GM19099 (cell line): Measurements from ENCODE around the gene TAF4.

Experiments
- POLR2A ChIP-seq: IDR thresholded peaks from 3 replicates; pipeline ENCODE4 v1.6.1; 2011; ENCODE audit warnings: low read depth; ENCODE audit not compliant: insufficient read length; ENCODE audit errors: extremely low read depth

Gene TAF4

DNA sequence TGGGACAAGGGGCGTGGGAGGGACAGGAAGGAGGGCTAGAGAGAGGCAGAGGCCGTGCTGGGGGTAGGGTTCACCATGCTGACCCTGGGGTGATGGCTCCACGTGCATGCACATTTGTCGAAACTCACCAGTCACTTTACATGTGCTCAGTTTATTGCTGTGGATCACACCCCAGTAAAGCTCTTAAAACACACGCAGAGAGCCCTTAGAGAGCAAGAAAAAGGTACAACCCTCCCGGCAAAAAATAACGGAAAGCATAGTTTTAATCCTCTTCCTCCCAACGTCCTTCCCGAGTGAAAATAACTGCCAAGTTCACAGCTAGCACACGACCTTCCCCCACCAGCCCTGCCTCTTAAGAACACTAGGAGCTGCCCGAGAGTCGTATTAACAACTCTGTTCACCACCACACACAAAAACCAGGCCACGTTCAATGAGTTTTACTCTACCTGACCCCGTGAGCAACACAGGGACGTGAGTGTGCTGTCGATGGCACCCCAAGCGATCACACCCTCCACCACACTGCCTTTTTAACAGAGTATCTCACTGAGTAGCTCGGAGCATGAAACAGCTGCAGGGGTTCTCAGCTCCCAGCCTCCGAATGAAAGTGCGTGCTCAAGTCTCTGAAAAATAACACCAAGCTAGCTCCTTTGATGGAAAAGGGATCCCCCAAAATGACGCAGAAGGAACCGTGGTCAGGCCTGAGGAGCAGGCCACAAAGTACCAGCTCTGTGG lies 39.7 kb downstream of the TAF4 start:
- no peak for TF ChIP-seq POLR2A

DNA sequence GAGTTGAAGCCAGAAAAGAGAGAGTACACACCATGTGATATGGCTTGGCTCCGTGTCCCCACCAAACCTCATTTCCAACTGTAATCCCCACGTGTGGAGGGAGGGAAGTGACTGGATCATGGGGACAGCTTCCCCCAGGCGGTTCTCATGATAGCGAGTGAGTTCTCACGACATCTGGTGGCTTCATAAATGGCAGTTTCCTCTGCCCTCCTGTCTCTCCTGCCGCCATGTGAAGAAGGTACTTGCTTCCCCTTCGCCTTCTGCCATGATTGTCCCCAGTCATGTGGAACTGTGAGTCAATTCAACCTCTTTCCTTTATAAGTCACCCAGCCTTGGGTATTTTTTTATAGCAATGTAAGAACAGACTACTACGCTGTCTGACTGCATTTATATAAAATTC lies 40.3 kb downstream of the TAF4 start:
- no peak for TF ChIP-seq POLR2A

DNA sequence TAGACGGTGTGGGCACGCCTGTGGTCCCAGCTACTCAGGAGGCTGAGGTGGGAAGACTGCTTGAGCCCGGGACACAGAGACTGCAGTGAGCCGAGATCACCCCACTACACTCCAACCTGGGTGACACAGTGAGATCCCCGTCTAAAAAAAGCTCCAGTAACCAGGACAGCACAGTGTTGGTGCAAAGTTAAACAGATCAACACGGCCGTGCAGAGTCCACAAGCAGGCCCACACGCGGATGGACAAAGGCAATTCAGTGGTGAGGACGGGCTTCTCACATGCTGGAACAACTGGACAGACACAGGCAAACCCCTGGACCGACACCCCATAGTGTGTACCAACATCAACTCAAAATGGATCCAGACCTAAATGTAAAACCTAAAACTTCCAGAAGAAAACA lies 41.7 kb downstream of the TAF4 start:
- TF ChIP-seq POLR2A: no peak

DNA sequence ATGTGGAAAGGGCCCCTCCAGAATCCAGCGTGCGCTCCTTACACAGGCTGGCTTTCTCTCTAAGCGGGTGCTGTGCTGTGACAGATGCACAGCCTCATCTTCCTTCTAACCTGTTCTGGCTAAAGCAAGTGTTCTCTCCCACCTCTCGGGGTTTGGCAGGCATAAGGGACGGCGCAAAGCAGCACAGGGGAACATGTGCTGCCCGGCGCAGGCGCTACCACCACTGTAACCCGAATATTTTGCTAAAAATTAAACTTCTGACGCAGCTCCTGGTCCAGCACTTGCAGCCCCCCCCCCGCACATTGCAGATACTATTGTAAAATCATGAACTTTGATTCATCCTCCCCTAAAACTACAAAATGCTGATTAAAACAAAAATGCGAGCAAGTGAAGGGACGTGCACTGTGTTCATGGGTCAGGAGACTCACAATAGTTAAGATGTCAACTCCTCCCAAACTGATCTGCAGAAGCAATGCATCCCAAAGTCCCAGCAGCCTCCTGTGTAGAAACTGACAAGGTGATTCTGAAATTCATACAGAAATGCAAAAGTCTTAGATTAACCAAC lies 43.0 kb downstream of the TAF4 start:
- no peak for TF ChIP-seq POLR2A

DNA sequence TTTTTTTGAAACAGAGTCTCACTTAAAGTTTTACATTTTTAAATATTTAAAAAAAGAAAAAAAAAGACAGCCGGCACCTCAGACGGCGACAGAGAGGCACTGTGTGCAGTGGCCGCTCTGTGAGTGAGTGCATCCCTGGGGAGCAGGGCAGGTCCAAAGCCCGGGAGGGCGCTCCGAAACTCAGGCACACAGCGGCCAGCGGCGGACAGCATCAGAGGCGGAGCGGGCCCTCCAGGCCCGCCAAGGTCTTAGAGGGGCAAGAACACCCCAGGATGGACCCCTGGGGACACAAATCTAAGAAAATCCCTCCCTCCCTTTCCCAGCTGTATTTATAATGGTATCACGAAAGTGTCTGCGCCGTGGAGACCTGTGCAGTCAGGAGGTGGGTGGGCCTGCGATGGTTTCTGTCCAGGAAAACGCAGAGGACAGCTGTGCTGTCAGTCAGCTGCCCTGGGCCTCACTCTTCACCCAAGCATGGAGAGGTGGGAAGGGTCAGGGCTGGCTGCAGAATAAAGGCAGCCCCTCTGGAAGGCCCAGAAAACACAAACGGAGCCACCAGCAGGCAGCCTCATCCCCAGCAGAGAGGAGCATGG lies 43.8 kb downstream of the TAF4 start:
- TF ChIP-seq POLR2A: no peak

DNA sequence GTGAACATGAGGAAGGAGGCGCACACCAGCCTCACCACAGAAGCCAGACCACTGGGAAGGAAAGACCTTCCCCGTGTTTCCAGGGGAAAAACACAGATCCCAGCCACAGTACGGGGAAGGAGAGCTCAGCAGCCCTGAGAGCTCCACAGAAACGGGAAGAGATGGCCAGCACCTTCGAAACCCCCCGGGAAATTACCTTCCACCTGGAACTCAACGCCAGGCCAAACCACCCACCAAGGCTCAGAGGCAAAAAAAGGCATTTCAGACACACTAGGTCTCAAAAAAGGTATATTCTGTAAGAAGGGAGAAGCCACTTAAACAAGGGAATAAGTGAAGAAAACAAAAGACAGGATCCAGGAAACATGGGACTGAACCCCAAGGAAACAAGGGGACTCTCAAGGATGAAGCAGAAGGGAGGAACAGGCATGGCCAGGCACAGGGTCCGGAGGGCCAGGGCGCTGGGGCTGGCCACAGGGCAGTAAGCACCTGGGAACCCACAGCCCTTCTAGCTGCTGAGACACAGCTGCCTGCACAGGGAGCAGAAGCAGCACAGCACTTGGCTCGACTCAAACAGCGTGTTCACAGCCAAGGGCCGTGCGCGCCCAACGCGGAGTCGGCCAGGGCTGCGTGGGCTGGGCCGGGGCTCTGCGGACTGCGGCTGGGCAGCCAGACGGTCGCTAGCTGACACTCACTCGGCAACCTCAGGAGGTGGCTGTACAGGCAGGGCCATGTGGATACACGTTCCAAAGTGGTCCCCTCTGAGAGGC lies 44.6 kb downstream of the TAF4 start:
- no peak for TF ChIP-seq POLR2A

DNA sequence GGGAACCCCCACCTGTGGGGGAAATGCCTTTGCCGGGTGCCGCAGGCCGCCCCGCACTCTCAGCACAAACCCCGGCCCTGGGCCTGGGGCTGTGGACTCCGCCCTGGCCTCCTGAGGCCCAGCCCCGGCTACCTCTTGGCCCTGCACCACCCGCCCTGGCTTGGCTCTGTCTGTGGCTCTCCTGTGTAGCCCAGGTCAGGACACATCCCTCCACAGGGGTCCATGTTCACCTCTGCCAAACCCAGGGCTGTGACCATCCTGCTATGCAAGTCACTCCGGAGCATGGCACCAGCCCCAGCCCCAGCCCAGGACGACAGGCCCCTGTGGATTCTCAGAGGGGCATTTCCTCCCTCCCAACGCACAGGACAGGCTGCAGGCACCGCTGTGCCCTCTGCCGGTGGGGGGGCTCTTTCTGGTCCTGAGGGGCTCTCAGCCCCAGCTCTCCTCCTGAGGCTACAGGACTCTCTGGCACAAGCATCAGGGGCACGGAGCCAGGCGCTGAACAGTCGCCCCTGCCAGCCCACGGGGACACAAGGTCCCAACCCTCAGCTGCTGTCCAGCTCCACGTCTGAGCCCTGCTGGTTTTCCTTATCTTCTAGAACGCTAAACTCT lies 45.7 kb downstream of the TAF4 start:
- no peak for TF ChIP-seq POLR2A

DNA sequence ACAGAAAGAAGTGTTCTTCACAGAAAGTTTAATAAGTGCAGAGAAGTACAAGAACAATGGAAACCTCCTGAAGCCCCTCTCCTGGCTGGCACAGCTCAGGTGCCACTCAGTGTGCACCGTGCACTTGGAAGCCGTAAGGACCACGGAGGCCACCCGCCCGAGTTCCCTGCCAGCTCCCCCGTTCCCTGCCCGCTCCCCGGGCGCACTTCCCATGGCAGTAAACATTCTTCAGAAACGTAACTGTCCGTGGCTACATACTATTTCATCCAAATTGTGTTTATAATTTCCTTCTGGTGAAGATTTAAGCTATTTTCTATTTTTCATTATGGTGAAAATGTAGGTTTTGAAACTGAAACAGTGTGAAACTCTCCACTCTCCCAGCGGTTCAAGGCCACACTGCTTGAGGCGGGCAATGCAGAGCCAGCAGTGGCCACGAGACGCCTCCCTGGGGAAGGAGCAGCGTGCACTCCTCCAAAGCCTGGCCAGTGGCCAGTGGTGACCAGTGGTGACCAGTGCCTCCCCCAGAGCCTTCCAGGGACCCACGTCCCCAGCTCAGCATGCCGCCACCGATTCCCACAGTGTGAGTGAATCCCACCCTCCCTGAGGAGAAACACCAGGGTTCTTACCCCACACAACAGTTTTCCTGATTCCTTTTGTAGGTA lies 46.4 kb downstream of the TAF4 start:
- TF ChIP-seq POLR2A: no peak

DNA sequence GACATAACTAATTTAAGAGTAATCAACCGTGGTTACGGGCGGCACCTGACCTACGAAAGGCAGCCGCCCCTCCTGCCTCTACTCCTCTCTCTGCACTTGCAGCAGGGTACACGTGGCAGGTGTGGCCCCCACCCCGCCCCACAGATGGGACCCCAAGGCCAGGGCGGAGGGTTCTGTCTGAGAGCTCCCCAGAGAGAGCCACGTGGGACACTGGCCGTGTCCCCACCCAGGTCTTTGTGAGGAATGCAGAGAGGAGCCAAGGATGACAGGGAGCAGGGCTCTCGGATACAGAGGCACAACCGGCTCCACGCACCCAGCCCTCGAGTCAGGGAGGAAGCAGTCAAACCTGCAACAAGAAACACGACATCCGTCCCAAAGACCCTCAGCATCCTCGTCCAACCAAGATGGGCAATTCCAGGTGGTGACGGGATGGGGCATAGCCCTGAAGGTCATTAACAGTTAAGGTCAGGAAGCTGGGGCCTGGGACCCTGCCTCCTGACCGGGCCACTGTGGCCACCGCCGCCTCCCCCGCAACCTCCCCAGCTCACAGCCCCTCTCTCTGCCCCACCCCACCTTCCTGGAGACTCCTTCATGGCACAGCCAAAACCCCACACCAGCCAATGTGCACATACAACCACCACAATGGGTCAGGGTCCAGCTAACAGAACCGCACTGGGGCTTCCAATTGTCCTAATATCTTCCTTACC lies 47.1 kb downstream of the TAF4 start:
- TF ChIP-seq POLR2A: no peak

DNA sequence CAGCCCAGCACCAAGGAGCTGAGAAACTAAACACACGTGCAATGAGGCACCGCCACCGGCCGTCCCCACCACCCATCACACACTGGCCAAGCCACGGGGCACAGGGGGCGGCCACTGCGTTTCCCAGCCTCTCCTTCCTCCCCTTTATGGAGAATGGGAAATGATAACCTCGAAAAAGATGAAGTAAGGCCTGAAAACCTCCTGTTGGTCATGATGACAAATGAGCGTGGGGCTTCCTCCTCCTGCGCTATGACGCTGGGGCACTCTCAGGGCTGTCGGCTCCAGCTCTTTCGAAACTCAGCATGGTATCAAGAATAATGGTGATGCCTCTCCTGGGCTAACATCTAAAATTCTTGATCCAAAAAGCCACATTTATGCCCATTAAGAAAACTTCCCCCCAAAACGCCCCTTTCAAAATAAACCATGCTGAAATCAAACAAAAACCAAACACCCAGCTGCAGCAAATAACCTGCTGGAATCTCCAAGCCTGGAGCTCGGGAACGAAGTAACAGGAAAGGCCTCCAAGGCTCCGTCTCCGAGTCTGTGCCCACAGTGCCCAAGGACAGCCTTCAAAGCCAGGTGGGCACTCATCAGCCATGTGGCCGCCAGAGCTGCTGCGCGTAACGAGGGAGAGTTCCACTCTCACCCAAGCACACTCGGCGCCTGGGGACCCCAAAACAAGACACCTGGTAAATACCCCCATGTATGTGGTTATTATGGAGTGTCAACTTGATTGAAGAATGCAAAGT lies 50.0 kb downstream of the TAF4 start:
- no peak for TF ChIP-seq POLR2A

DNA sequence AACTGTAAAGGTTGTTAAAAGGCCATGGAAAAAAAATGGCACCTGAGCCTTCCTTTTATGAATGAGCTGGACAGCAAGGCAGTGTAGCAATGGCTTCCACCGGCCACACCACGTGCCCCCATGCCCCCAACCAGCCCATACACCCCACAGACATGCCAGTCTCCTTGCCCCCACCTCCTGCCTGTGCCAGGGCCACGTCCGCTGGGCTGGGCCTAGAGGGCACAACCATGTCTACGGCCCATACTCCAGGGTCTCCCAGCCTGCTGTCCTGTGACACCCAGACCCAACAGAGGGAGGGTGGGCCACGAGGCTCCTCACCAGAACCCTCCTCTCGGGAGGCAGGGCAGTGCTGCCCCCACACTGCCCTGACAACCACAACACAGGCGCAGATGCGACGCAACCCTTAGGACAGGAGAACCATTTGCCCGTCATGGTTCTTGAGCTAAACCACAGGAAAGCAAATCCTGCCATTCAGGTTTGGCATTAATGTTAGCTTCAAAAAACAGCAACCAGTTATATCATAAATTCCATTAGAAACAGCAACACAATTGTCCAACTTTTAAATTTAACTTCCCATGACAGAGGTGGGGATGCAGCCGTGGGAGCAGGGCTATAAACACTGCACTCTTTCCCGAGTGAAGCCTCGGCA lies 50.7 kb downstream of the TAF4 start:
- TF ChIP-seq POLR2A: no peak

DNA sequence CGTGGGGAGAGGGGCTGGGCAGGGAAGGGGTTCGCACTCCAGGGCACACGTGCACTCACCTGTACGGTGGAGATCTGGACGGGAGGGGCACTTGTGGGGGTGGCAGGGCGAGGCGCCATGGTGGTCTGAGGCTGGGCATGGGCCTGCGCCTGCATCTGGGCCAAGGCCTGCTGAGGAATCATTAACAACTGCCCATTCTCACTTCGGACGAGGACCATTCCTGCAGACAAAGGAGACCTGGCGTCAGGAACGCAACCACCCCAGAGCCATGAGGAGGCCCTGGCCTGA lies 51.2 kb downstream of the TAF4 start:
- TF ChIP-seq POLR2A: no peak

DNA sequence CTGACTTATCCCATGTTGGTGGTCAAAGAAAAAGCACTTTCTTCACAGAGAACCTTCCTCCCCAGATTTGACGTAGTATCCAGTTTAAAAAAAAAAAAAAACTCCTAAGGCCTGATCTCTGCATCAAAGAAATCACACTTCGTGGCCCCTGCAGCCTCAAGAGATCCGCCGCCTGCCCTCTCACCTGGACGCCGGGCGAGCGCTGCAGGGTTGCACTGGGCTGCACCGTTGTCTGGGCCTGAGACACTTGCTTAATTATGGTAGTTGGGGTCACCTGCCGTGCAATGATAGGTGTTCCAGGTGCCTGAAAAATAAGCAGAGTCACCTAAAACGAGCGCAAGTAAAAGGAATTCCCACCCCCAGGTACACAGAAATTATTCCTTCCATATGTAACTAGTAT lies 53.0 kb downstream of the TAF4 start:
- no peak for TF ChIP-seq POLR2A
